K562 (cell line): Measurements from ENCODE around the gene UBE2I. TPM values are rescaled to one million over a fixed set of nuclear protein-coding genes. Genes with fewer than 3 reads are reported as not detected.
A peak's percentile ranks its signal among the peaks of the same experiment; 100 is the strongest.

Experiments
- ATAC-seq: fragments of 200-7000 bp; cut with Tn5 transposase; 3 replicates; pipeline ENCODE4 v1.9.1; 2020; ENCODE audit warnings: moderate library complexity
- BruUV-seq: library from RNA; stranded (reverse); fragments of 400-500 nt; replicated peaks from 2 replicates; lab custom pipeline; 2021; lab: Mats Ljungman, UMichigan
- CTCF ChIA-PET: fragments of 300-600 bp; formaldehyde crosslinking; extraction: SDS; loops from one replicate; lab custom pipeline; 2021; ENCODE audit warnings: low intra/inter-chr PET ratio; lab: Yijun Ruan, JAX
- POLR2A ChIA-PET: fragments of 300-600, 350-650 bp; sonication (Branson Sonifier 250); formaldehyde crosslinking; extraction: SDS; loops from one replicate; lab custom pipeline; 2021; ENCODE audit warnings: antibody characterized with exemption, inconsistent platforms; lab: Yijun Ruan, JAX
- DNase-seq, 4 experiments: peaks; one replicate each; pipeline versions ENCODE4 v3.0.0 to v3.0.0-alpha.2; 2011 to 2018; ENCODE audit warnings: low spot score in 3 of 4, mixed read lengths in 3 of 4; ENCODE audit errors: extremely low read depth in 1 of 4
- FAIRE-seq: peaks from 2 replicates; lab custom pipeline; 2011; peaks lifted over from hg19 to GRCh38; lab: Jason Lieb, UNC
- H2AFZ ChIP-seq: 2 replicates; pipeline ENCODE4 v1.6.0; 2011; ENCODE audit warnings: low read depth, low read length, control low read depth, inconsistent platforms
- H3K27ac ChIP-seq: fragments of 200-600 bp; 3 replicates; pipeline ENCODE4 v1.8.0; 2011; ENCODE audit warnings: low read depth, mild to moderate bottlenecking, control low read depth, inconsistent platforms, low read length, moderate library complexity, mixed read lengths; ENCODE audit errors: extremely low read depth
- H3K27me3 ChIP-seq, 2 experiments: fragments of 300-600 bp in 1 of 2; 2 replicates in 1 of 2; 3 replicates in 1 of 2; pipeline versions ENCODE4 v1.6.0 to v1.8.0; 2011; ENCODE audit warnings: inconsistent platforms in 2 of 2, low read length in 2 of 2, mild to moderate bottlenecking in 1 of 2, mixed read lengths in 1 of 2, moderate library complexity in 1 of 2; ENCODE audit not compliant: control insufficient read depth in 2 of 2, insufficient read depth in 2 of 2
- H3K36me3 ChIP-seq: fragments of 300-600 bp; 3 replicates; pipeline ENCODE4 v1.8.0; 2011; ENCODE audit warnings: mild to moderate bottlenecking, low read length, inconsistent platforms; ENCODE audit not compliant: control insufficient read depth, insufficient read depth
- H3K4me1 ChIP-seq, 2 experiments: fragments of 200-600 bp in 1 of 2; replicated peaks in 1 of 2; 2 replicates in 1 of 2; 3 replicates in 1 of 2; pipeline versions ENCODE4 v1.5.1 to v1.8.0; 2011; ENCODE audit warnings: inconsistent platforms in 2 of 2, low read length in 2 of 2, mild to moderate bottlenecking in 1 of 2, mixed read lengths in 1 of 2, moderate library complexity in 1 of 2; ENCODE audit not compliant: control insufficient read depth in 2 of 2, insufficient read depth in 2 of 2
- H3K4me2 ChIP-seq: 2 replicates; pipeline ENCODE4 v1.6.1; 2011; ENCODE audit warnings: low read length, control low read depth, inconsistent platforms, mixed read lengths; ENCODE audit not compliant: insufficient read depth
- H3K4me3 ChIP-seq: fragments of 200-600 bp; sonication (generic), shearing (Covaris generic); 2 replicates; pipeline ENCODE4 v1.5.1; 2016; ENCODE audit warnings: control low read depth, inconsistent platforms
- H3K79me2 ChIP-seq: fragments of 200-600 bp; 3 replicates; pipeline ENCODE4 v1.8.0; 2011; ENCODE audit warnings: low read length, inconsistent platforms; ENCODE audit not compliant: control insufficient read depth, insufficient read depth
- H3K9ac ChIP-seq, 2 experiments: 2 replicates each; pipeline versions ENCODE4 v1.6.0 to v1.6.1; 2011; ENCODE audit warnings: low read depth in 2 of 2, low read length in 2 of 2, control low read depth in 1 of 2, inconsistent platforms in 1 of 2, mild to moderate bottlenecking in 1 of 2, mixed read lengths in 1 of 2; ENCODE audit not compliant: insufficient read depth in 1 of 2
- H3K9me1 ChIP-seq: one replicate; pipeline ENCODE4 v1.6.0; 2011; ENCODE audit warnings: inconsistent platforms, mild to moderate bottlenecking, low read length, moderate library complexity; ENCODE audit not compliant: control insufficient read depth, insufficient read depth
- H3K9me3 ChIP-seq: replicated peaks from 2 replicates; pipeline ENCODE4 v1.5.1; 2011; ENCODE audit warnings: low read depth, low read length, inconsistent platforms; ENCODE audit not compliant: control insufficient read depth, insufficient read depth
- H4K20me1 ChIP-seq: replicated peaks from 2 replicates; pipeline ENCODE4 v1.6.1; 2011; ENCODE audit warnings: low read length, inconsistent platforms, mixed read lengths; ENCODE audit not compliant: control insufficient read depth, insufficient read depth
- BCOR ChIP-seq: fragments of 450-650 bp; IDR thresholded peaks from 2 replicates; pipeline ENCODE4 v1.6.1; 2016
- BRD9 ChIP-seq: fragments of 450-650 bp; IDR thresholded peaks from 2 replicates; pipeline ENCODE4 v1.6.1; 2018; ENCODE audit warnings: low read depth; ENCODE audit not compliant: partially characterized antibody
- GTF2E2 ChIP-seq: fragments of 200-800 bp; sonication (Bioruptor generic); IDR thresholded peaks from 2 replicates; pipeline ENCODE4 v1.6.1; 2016; ENCODE audit warnings: missing genetic modification characterization, missing compliant biosample characterization
- NFIX ChIP-seq: fragments of 250-450 bp; sonication (Bioruptor Pico); IDR thresholded peaks from 2 replicates; pipeline ENCODE4 v1.4.0; 2020; ENCODE audit warnings: low read depth, mild to moderate bottlenecking, moderate library complexity
- POLR2G ChIP-seq: fragments of 200-400 bp; formaldehyde crosslinking; IDR thresholded peaks from 2 replicates; pipeline ENCODE4 v1.6.1; 2017; ENCODE audit warnings: low read depth, mild to moderate bottlenecking, antibody characterized with exemption, low read length, moderate library complexity
- ZNF146 ChIP-seq: IDR thresholded peaks from one replicate; pipeline ENCODE4 v1.6.1; 2018; ENCODE audit warnings: missing compliant biosample characterization; ENCODE audit not compliant: unreplicated experiment
- WGBS: fragments of 100-300 bp; shearing (Covaris generic); methylation state at CpG from one replicate; pipeline ENCODE4 v1.1.6; 2016; ENCODE audit warnings: low coverage, mixed read lengths; ENCODE audit not compliant: insufficient coverage; ENCODE audit errors: missing lambda C conversion rate; 5-methylcytosine and 5-hydroxymethylcytosine counted together
- in situ Hi-C: fragments of 300-500 bp; cut with MboI; formaldehyde crosslinking; loops from 4 replicates; pipeline ENCODE4 v1.15.0; 2018; ENCODE audit warnings: inconsistent platforms, mixed read lengths
- intact Hi-C: fragments of 100-400 bp; cut with micrococcal nuclease; formaldehyde crosslinking; loops from 2 replicates; pipeline ENCODE4 v1.14.2; 2022
- polyA plus RNA-seq, 8 experiments: library from polyadenylated mRNA; depleted of rRNA in 4 of 8; stranded (reverse) in 5 of 8; unstranded in 3 of 8; fragments of >200 nt; fragmentation: Nextera tagmentation in 2 of 8; fragmentation: Illumina TruSeq in 1 of 8; extraction: Ambion mirVana in 2 of 8; extraction: Trizol in 1 of 8; gene quantifications; 2 replicates each; pipeline versions ENCODE4 v1.2.1 to v1.2.3, GENCODE V29; 2011 to 2014; ENCODE audit warnings: inconsistent platforms in 1 of 8, missing spikeins in 1 of 8
- total RNA-seq, 7 experiments: library from RNA; depleted of rRNA in 6 of 7; stranded (reverse); fragments of >200 nt in 6 of 7; fragmentation: Illumina TruSeq in 2 of 7; extraction: Trizol in 2 of 7; gene quantifications; 2 replicates each; pipeline versions ENCODE4 v1.2.1 to v1.2.3, GENCODE V29; 2011 to 2021; ENCODE audit warnings: low replicate concordance in 1 of 7
- TF ChIP-seq, protein P1 (sequence below): fragments of 250-450 bp; sonication (Bioruptor Pico); IDR thresholded peaks from 2 replicates; pipeline ENCODE4 v1.5.0; 2021; ENCODE audit warnings: mild to moderate bottlenecking, borderline replicate concordance
- TF ChIP-seq, protein P2 (sequence below), 2 experiments: IDR thresholded peaks; 2 replicates each; pipeline ENCODE4 v1.6.1; 2012; ENCODE audit warnings: improper control_type of control experiment in 2 of 2, low read depth in 2 of 2, low read length in 2 of 2, borderline replicate concordance in 1 of 2

The UBE2I gene
- total and polyA plus RNA-seq, 9 of the 15 experiments (the other 6 are each of a cell fraction or from before 2014, with no cell fraction given), result 36.6 to 254 (median 104) TPM

DNA sequence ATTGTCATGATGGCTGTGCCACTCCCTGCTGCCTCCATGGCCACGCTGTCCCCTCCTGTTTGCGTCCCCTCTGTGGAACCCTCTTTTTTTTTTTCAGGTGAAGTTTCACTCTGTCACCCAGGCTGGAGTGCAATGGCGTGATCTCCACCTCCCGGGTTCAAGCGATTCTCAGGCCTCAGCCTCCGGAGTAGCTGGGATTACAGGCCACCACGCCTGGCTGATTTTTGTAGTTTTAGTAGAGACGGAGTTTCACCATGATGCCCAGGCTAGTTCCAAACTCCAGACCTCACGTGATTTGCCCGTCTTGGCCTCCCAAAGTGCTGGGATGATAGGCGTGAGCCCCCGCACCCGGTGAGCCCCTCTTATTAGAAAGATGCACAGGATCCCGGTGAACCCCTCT is 11.0 kb upstream of the UBE2I start:
- TF ChIP-seq GTF2E2 (tag) (0 out of 2 replicates have a peak, but pooled peaks have one; percentile 51), ZNF146 (CRISPR knock-in tag) (no peak)
- intact Hi-C loops (loop anchor here (10.0 kb wide), 1 partner anchor 46 kb away; no protein-coding TSS in a partner anchor), in situ Hi-C loops (no loop called here)
- Histone ChIP-seq H3K36me3 (no peaks in the 10 kb centered on the region), H3K9ac (no peak overlapping the region), H3K79me2 (no peaks in the 10 kb centered on the region), H3K4me1 (peaks cover 41 to 46% of the 10 kb centered on the region in 2 experiments), H3K4me3 (no peak overlapping the region), H3K9me1 (no peaks in the 10 kb centered on the region), H3K9me3 (no peaks in the 10 kb centered on the region), H3K27ac (no peak overlapping the region), H3K27me3 (no peaks in the 10 kb centered on the region), H4K20me1 (no peaks in the 10 kb centered on the region), H2AFZ (no peak overlapping the region), H3K4me2 (no peak overlapping the region)
- WGBS, result 79% methylated on average over 11 of the region's 14 CpGs
- no peak for FAIRE-seq
- no peak for DNase-seq
- no TSS peak for BruUV-seq
- ChIA-PET CTCF (interaction anchor here (0.6 kb wide), 1 partner anchor 484 kb away, joined by 3 read pairs; the partner anchor contains the start of gene SPSB3), POLR2A (no interaction called here)
- no peak for ATAC-seq

DNA sequence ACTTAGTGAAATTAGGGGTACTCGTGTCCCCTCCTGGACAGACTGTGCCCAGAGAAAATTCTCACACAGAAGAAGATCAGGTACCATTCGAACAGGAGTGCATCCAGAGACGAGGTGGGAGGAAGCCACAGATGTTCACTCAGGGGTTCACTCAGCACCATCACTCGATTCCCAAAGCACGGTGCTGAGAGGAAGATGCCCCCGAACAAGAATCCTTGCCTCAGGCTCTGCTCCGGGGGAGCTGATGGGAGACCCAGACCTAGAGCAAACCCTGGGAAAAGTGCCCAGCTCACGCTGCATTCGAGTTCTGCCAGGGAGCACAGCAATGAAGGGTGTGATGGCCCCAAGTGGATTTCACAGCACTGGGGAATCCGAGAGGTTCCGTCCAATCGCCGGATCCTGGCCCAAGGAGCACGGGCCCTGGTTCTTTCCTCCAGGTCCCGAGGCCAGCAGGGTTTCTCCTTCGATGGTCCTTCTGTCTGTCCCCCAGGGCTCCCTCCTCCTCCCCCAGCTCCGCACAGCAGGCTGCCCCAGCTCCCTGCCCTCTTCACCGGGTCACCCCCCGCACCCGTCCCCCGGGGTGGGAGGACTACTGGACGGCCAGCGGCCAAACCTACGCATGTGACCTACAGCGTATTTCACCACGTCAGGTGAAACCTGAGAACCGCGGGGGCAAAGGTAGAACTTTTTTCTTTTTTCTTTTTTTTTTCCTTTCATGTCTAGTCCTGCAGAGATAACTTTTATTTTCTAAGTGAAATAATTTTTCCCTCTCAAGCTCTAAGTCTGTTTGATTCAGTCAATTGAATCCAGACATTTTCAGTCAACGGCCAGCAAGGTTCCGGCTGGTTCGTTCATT is 10.2 kb upstream of the UBE2I start:
- ATAC-seq (peak; percentile 52), FAIRE-seq (no peak), DNase-seq (peak; percentile 61 to 64 (median 64))
- peaks cover 38 to 54% of the 10 kb centered on the region in 2 experiments for H3K4me1 ChIP-seq
- in situ Hi-C loops, result no loop called here
- no peaks in the 10 kb centered on the region for H3K27me3 ChIP-seq
- H3K9ac ChIP-seq, result peak overlapping the region; percentile 28 to 87; a peak in 3 of 4 replicates
- H2AFZ ChIP-seq, result peak overlapping the region; percentile 83
- peak overlapping the region; percentile 61 for H3K4me2 ChIP-seq
- intact Hi-C loops, result loop anchor here (10.0 kb wide), 1 partner anchor 46 kb away; no protein-coding TSS in a partner anchor
- CTCF ChIA-PET, result interaction anchor here (0.6 kb wide), 1 partner anchor 483 kb away, joined by 3 read pairs; the partner anchor contains the start of gene SPSB3
- no peaks in the 10 kb centered on the region for H3K9me3 ChIP-seq
- no TSS peak for BruUV-seq
- H3K27ac ChIP-seq, result no peak overlapping the region
- 12% methylated on average over 23 of the region's 31 CpGs for WGBS
- H4K20me1 ChIP-seq, result no peaks in the 10 kb centered on the region
- H3K79me2 ChIP-seq, result no peaks in the 10 kb centered on the region
- no peaks in the 10 kb centered on the region for H3K36me3 ChIP-seq
- POLR2A ChIA-PET, result interaction anchor here (0.6 to 1.4 kb wide), 2 partner anchors 31 to 95 kb away, joined by 3 read pairs; no protein-coding TSS in a partner anchor
- H3K4me3 ChIP-seq, result peak overlapping the region; percentile 20; the same call in 1 of the 2 replicates
- H3K9me1 ChIP-seq, result no peaks in the 10 kb centered on the region
- no peak for TF ChIP-seq BCOR
- TF ChIP-seq POLR2G, result 0 out of 2 replicates have a peak, but pooled peaks have one; percentile 30
- TF ChIP-seq, protein P1, sequence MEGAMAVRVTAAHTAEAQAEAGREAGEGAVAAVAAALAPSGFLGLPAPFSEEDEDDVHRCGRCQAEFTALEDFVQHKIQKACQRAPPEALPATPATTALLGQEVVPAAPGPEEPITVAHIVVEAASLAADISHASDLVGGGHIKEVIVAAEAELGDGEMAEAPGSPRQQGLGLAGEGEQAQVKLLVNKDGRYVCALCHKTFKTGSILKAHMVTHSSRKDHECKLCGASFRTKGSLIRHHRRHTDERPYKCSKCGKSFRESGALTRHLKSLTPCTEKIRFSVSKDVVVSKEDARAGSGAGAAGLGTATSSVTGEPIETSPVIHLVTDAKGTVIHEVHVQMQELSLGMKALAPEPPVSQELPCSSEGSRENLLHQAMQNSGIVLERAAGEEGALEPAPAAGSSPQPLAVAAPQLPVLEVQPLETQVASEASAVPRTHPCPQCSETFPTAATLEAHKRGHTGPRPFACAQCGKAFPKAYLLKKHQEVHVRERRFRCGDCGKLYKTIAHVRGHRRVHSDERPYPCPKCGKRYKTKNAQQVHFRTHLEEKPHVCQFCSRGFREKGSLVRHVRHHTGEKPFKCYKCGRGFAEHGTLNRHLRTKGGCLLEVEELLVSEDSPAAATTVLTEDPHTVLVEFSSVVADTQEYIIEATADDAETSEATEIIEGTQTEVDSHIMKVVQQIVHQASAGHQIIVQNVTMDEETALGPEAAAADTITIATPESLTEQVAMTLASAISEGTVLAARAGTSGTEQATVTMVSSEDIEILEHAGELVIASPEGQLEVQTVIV, result no peak
- TF ChIP-seq NFIX (CRISPR knock-in tag), result no peak
- TF ChIP-seq, protein P2, sequence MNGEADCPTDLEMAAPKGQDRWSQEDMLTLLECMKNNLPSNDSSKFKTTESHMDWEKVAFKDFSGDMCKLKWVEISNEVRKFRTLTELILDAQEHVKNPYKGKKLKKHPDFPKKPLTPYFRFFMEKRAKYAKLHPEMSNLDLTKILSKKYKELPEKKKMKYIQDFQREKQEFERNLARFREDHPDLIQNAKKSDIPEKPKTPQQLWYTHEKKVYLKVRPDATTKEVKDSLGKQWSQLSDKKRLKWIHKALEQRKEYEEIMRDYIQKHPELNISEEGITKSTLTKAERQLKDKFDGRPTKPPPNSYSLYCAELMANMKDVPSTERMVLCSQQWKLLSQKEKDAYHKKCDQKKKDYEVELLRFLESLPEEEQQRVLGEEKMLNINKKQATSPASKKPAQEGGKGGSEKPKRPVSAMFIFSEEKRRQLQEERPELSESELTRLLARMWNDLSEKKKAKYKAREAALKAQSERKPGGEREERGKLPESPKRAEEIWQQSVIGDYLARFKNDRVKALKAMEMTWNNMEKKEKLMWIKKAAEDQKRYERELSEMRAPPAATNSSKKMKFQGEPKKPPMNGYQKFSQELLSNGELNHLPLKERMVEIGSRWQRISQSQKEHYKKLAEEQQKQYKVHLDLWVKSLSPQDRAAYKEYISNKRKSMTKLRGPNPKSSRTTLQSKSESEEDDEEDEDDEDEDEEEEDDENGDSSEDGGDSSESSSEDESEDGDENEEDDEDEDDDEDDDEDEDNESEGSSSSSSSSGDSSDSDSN (IDR thresholded peaks at IDR 0.05; ENCODE audit: borderline replicate concordance in 1 of 2, low read depth in 2 of 2, low read length in 2 of 2), result 0 out of 4 replicates have a peak, but pooled peaks of 1 of the 2 experiments have one; percentile 29
- no peak for TF ChIP-seq BRD9
